Neural cell (in vitro differentiated cells): Measurements from ENCODE around the gene CCDC185. TPM values are rescaled to one million over a fixed set of nuclear protein-coding genes. Genes with fewer than 3 reads are reported as not detected.
A peak's percentile ranks its signal among the peaks of the same experiment; 100 is the strongest.

Source experiments
- H2AFZ ChIP-seq: fragments of 200-600, 300-800 bp; sonication (generic), shearing (Covaris generic); 2 replicates; pipeline ENCODE4 v1.6.0; 2014; ENCODE audit warnings: low read depth, mild to moderate bottlenecking, antibody characterized with exemption, low read length, moderate library complexity
- H3F3A ChIP-seq: fragments of 200-600 bp; shearing (Covaris generic); 2 replicates; pipeline ENCODE4 v1.6.1; 2016; ENCODE audit warnings: mild to moderate bottlenecking, moderate library complexity, mixed read lengths, antibody characterized with exemption, low read length; ENCODE audit not compliant: insufficient read depth, poor library complexity, severe bottlenecking
- H3K27ac ChIP-seq: fragments of 200-600, 300-800 bp; sonication (generic), shearing (Covaris generic); 2 replicates; pipeline ENCODE4 v1.5.1; 2014; ENCODE audit warnings: mild to moderate bottlenecking, low read length, moderate library complexity
- H3K27me3 ChIP-seq: fragments of 300-800, 200-600 bp; sonication (generic), shearing (Covaris generic); 2 replicates; pipeline ENCODE4 v1.6.0; 2014; ENCODE audit warnings: mild to moderate bottlenecking, low read depth, low read length, moderate library complexity; ENCODE audit not compliant: insufficient read depth
- H3K36me3 ChIP-seq: fragments of 300-800, 200-600 bp; sonication (generic), shearing (Covaris generic); 2 replicates; pipeline ENCODE4 v1.5.1; 2014; ENCODE audit warnings: mild to moderate bottlenecking, antibody characterized with exemption, low read length, moderate library complexity; ENCODE audit not compliant: insufficient read depth
- H3K4me2 ChIP-seq: fragments of 300-800, 200-600 bp; sonication (generic), shearing (Covaris generic); 2 replicates; pipeline ENCODE4 v1.6.0; 2014; ENCODE audit warnings: mild to moderate bottlenecking, low read length
- H3K4me3 ChIP-seq: fragments of 300-800, 200-600 bp; sonication (generic), shearing (Covaris generic); 2 replicates; pipeline ENCODE4 v1.5.1; 2014; ENCODE audit warnings: mild to moderate bottlenecking, low read length, moderate library complexity
- H3K79me2 ChIP-seq: fragments of 200-600 bp; shearing (Covaris generic); replicated peaks from 2 replicates; pipeline ENCODE4 v1.6.0; 2014; ENCODE audit warnings: mild to moderate bottlenecking, low read length, moderate library complexity; ENCODE audit not compliant: insufficient read depth
- H3K9ac ChIP-seq: fragments of 300-800, 200-600 bp; sonication (generic), shearing (Covaris generic); 2 replicates; pipeline ENCODE4 v1.6.1; 2016; ENCODE audit warnings: mild to moderate bottlenecking, low read length, mixed read lengths
- H3K9me2 ChIP-seq: fragments of 200-600 bp; shearing (Covaris generic); 2 replicates; pipeline ENCODE4 v1.6.1; 2016; ENCODE audit warnings: mild to moderate bottlenecking, low read length, mixed read lengths; ENCODE audit not compliant: insufficient read depth
- H3K9me3 ChIP-seq: fragments of 200-600, 300-800 bp; sonication (generic), shearing (Covaris generic); 2 replicates; pipeline ENCODE4 v1.6.1; 2016; ENCODE audit warnings: mild to moderate bottlenecking, mixed run types, low read length, moderate library complexity, mixed read lengths
- H4K20me1 ChIP-seq: fragments of 200-600 bp; shearing (Covaris generic); 2 replicates; pipeline ENCODE4 v1.6.1; 2016; ENCODE audit warnings: mild to moderate bottlenecking, mixed run types; ENCODE audit not compliant: insufficient read depth
- CTCF ChIP-seq: fragments of 450-650 bp; IDR thresholded peaks from 2 replicates; pipeline ENCODE4 v1.5.1; 2014; ENCODE audit warnings: antibody characterized with exemption, mild to moderate bottlenecking, moderate library complexity; ENCODE audit not compliant: poor library complexity, severe bottlenecking
- EP300 ChIP-seq: fragments of 450-650 bp; conservative IDR thresholded peaks from 2 replicates; pipeline ENCODE4 v1.6.1; 2014; ENCODE audit warnings: antibody characterized with exemption, mild to moderate bottlenecking, moderate library complexity; ENCODE audit not compliant: poor library complexity, severe bottlenecking
- EZH2 ChIP-seq: fragments of 200-600, 300-800 bp; shearing (Covaris generic), sonication (generic); IDR thresholded peaks from 2 replicates; pipeline ENCODE4 v1.6.1; 2014; ENCODE audit warnings: antibody characterized with exemption, low read length, borderline replicate concordance, mild to moderate bottlenecking; ENCODE audit not compliant: insufficient read depth, poor library complexity, severe bottlenecking
- MXI1 ChIP-seq: fragments of 450-650 bp; conservative IDR thresholded peaks from 2 replicates; pipeline ENCODE4 v1.6.1; 2014; ENCODE audit warnings: antibody characterized with exemption, mild to moderate bottlenecking; ENCODE audit not compliant: poor library complexity, severe bottlenecking
- POLR2AphosphoS5 ChIP-seq: IDR thresholded peaks from 2 replicates; pipeline ENCODE4 v1.6.1; 2012
- RAD21 ChIP-seq: fragments of 450-650 bp; conservative IDR thresholded peaks from 2 replicates; pipeline ENCODE4 v1.6.1; 2014; ENCODE audit warnings: antibody characterized with exemption, mild to moderate bottlenecking, moderate library complexity
- REST ChIP-seq: IDR thresholded peaks from 2 replicates; pipeline ENCODE4 v1.6.1; 2012; ENCODE audit warnings: borderline replicate concordance
- SMC3 ChIP-seq: fragments of 450-650 bp; conservative IDR thresholded peaks from 2 replicates; pipeline ENCODE4 v1.6.1; 2014; ENCODE audit warnings: antibody characterized with exemption, mild to moderate bottlenecking, moderate library complexity; ENCODE audit not compliant: poor library complexity
- TAF1 ChIP-seq: IDR thresholded peaks from 2 replicates; pipeline ENCODE4 v1.6.1; 2012; ENCODE audit warnings: low read depth
- polyA minus RNA-seq: library from RNA; depleted of rRNA, polyadenylated mRNA; stranded (reverse); fragments of >200 nt; gene quantifications from 2 replicates; pipeline ENCODE4 v1.2.3, GENCODE V29; 2014
- polyA plus RNA-seq: library from polyadenylated mRNA; depleted of rRNA; stranded (reverse); fragments of >200 nt; gene quantifications from 2 replicates; pipeline ENCODE4 v1.2.3, GENCODE V29; 2014

CCDC185 gene
- polyA plus RNA-seq (not detected in 2 replicates), polyA minus RNA-seq (not detected in 2 replicates)

DNA sequence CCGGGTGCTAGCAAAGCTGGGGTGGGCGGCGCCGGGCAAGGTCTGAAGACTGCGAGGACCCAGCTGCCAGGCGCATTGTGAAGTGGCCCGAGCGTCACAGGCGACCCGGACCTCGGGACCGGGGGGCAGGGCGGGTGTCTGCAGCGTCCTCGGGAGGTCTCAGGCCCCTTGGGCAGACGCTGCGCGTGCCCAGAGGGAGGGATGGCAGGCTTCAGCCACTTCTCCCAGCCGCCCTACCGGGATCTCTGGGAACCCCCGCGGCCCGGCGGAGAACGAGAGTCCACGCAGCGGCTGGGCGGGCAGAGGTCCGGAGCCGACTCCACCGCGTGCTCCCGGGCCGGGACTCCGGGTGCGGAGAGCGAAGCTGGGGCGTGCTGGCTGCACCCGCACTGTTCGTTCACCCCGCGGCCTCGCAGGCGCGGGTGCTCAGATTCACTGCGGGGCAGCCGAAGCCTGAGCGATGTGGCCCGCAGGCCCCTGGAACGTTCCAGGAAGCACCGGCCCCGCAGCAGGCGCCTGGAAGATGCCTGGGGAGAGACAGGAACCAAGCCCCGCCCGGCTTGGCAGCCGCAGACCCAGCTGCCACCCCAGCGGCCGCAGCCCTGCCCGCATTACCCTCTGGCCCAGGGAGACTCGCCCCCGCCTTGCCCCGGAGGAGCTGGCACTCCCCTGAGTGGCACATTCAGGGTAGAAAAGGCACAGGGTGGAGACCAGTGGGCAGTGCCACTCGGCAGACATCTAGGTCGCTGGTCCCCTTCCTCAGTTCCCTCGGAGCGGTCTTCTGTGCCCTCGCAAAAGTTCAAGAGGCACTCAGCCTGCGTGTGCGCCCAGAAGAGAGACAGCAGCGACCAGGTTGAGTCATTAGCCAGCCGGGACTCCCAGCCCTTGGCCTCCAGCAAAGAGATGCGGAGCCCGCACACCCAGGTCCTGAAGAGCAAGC lies at the start of gene CCDC185:
TSS of gene CCDC185 (plus strand) at position 141 of the 940 bp plus-strand sequence. CDS start at position 202, 61 bp downstream.
- Histone ChIP-seq H3K36me3 (no peaks in the 10 kb centered on the region), H3K9me2 (no peaks in the 10 kb centered on the region), H4K20me1 (no peaks in the 10 kb centered on the region), H3K4me2 (no peak within 1 kb of the TSS), H3K27ac (no peak within 1 kb of the TSS), H3K9me3 (no peaks in the 10 kb centered on the region), H3K27me3 (peaks cover 23% of the 10 kb centered on the region), H3F3A (no peaks in the 10 kb centered on the region), H3K79me2 (no peaks in the 10 kb centered on the region), H3K9ac (no peak within 1 kb of the TSS), H2AFZ (no peak within 1 kb of the TSS), H3K4me3 (peak within 1 kb of the TSS; percentile 49)
- no peak for TF ChIP-seq EZH2
- TF ChIP-seq TAF1, result no peak
- TF ChIP-seq MXI1, result no peak
- TF ChIP-seq CTCF, result no peak
- no peak for TF ChIP-seq POLR2AphosphoS5
- no peak for TF ChIP-seq RAD21
- no peak for TF ChIP-seq SMC3
- TF ChIP-seq EP300, result no peak
- TF ChIP-seq REST, result no peak

- Histone ChIP-seq H3K9ac (no peak overlapping the region), H3K27me3 (no peaks in the 10 kb centered on the region), H3K79me2 (no peaks in the 10 kb centered on the region), H3K36me3 (no peaks in the 10 kb centered on the region), H3K27ac (no peak overlapping the region), H3K4me3 (no peak overlapping the region), H3K4me2 (no peak overlapping the region), H3K9me2 (no peaks in the 10 kb centered on the region), H4K20me1 (no peaks in the 10 kb centered on the region), H3F3A (no peaks in the 10 kb centered on the region), H2AFZ (no peak overlapping the region), H3K9me3 (no peaks in the 10 kb centered on the region)
- TF ChIP-seq MXI1, result no peak
- TF ChIP-seq POLR2AphosphoS5, result no peak
- TF ChIP-seq CTCF, result no peak
- TF ChIP-seq TAF1, result no peak
- TF ChIP-seq EZH2, result no peak
- TF ChIP-seq REST, result no peak
- TF ChIP-seq RAD21, result no peak
- TF ChIP-seq EP300, result no peak
- TF ChIP-seq SMC3, result no peak
Observed at GRCh38 chr1:223343692-223344091, 49.5 kb upstream of the CCDC185 start.
